Measurements from ENCODE around the gene MAP1A.

DNA sequence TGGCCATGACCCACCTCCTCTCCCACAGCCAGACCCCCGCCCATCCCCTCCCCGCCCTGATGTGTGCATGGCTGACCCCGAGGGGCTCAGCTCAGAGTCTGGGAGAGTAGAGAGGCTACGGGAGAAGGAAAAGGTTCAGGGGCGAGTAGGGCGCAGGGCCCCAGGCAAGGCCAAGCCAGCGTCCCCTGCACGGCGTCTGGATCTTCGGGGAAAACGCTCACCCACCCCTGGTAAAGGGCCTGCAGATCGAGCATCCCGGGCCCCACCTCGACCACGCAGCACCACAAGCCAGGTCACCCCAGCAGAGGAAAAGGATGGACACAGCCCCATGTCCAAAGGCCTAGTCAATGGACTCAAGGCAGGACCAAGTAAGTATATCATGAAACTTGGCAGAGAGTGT, 11.7 kb downstream of the MAP1A start:
- TF ChIP-seq, protein P1, sequence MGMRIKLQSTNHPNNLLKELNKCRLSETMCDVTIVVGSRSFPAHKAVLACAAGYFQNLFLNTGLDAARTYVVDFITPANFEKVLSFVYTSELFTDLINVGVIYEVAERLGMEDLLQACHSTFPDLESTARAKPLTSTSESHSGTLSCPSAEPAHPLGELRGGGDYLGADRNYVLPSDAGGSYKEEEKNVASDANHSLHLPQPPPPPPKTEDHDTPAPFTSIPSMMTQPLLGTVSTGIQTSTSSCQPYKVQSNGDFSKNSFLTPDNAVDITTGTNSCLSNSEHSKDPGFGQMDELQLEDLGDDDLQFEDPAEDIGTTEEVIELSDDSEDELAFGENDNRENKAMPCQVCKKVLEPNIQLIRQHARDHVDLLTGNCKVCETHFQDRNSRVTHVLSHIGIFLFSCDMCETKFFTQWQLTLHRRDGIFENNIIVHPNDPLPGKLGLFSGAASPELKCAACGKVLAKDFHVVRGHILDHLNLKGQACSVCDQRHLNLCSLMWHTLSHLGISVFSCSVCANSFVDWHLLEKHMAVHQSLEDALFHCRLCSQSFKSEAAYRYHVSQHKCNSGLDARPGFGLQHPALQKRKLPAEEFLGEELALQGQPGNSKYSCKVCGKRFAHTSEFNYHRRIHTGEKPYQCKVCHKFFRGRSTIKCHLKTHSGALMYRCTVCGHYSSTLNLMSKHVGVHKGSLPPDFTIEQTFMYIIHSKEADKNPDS (CRISPR knock-in tag; IDR thresholded peaks at IDR 0.05): no peak
- no peak for TF ChIP-seq ZNF75D (CRISPR knock-in tag; IDR thresholded peaks at IDR 0.05; ENCODE audit: borderline replicate concordance)
- no peak for TF ChIP-seq NPAS2 (CRISPR knock-in tag; IDR thresholded peaks at IDR 0.05; ENCODE audit: borderline replicate concordance)
- TF ChIP-seq NFKBIZ (CRISPR knock-in tag; IDR thresholded peaks at IDR 0.05): no peak
- TF ChIP-seq FOXK1 (CRISPR knock-in tag; IDR thresholded peaks at IDR 0.05; ENCODE audit: borderline replicate concordance, low read depth): no peak
- no peak for TF ChIP-seq PCBP1 (IDR thresholded peaks at IDR 0.05; ENCODE audit: borderline replicate concordance, low read depth, low read length)
- no peak for TF ChIP-seq SKIL (CRISPR knock-in tag; IDR thresholded peaks at IDR 0.05; ENCODE audit: borderline replicate concordance)
- no peak for TF ChIP-seq ZNF780A (CRISPR knock-in tag; IDR thresholded peaks at IDR 0.05)
- no peak for TF ChIP-seq ZNF331 (CRISPR knock-in tag; IDR thresholded peaks at IDR 0.05)

All from HepG2 (cell line).